ENCODE measurements around the gene HUNK. TPM values are rescaled to one million over a fixed set of nuclear protein-coding genes. Genes with fewer than 3 reads are reported as not detected.

Gene HUNK
- total RNA-seq, 1 experiment from 2014 or later: not detected

GRCh38 chr21:31918250-31918775 is 45.5 kb downstream of the HUNK start:
- H2AFZ ChIP-seq: no peak overlapping the region
- no peaks in the 10 kb centered on the region for H3K9me3 ChIP-seq (ENCODE audit: insufficient read depth, low read depth)
- H3K4me2 ChIP-seq: no peak overlapping the region
- H3K79me2 ChIP-seq (ENCODE audit: low read depth): no peaks in the 10 kb centered on the region
- no TSS peak for BruUV-seq (replicated peaks)
- no peaks in the 10 kb centered on the region for H4K20me1 ChIP-seq (ENCODE audit: insufficient read depth)
- no peaks in the 10 kb centered on the region for H3F3A ChIP-seq (ENCODE audit: insufficient read depth, low read depth)
- POLR2A ChIA-PET (ENCODE audit: unreplicated experiment): no interaction called here
- peaks cover 51% of the 10 kb centered on the region for H3K27me3 ChIP-seq (ENCODE audit: insufficient read depth, low read depth)
- CTCF ChIA-PET: no interaction called here
- H3K4me1 ChIP-seq (replicated peaks; ENCODE audit: insufficient read depth): no peaks in the 10 kb centered on the region
- no peak for DNase-seq
- intact Hi-C loops (cut with micrococcal nuclease; ENCODE audit: unreplicated experiment): no loop called here
- no peak overlapping the region for H3K4me3 ChIP-seq
- no peaks in the 10 kb centered on the region for H3K36me3 ChIP-seq (ENCODE audit: low read depth)
- no peak overlapping the region for H3K27ac ChIP-seq
- TF ChIP-seq EZH2 (IDR thresholded peaks at IDR 0.05; ENCODE audit: low read depth) (no peak), CTCF (conservative IDR thresholded peaks at IDR 0.05) (no peak)
- no peaks in the 10 kb centered on the region for H3K9me2 ChIP-seq (ENCODE audit: insufficient read depth)

- intact Hi-C loops (cut with micrococcal nuclease; ENCODE audit: unreplicated experiment): no loop called here
- Histone ChIP-seq H3K9me3 (ENCODE audit: insufficient read depth, low read depth) (no peaks in the 10 kb centered on the region), H2AFZ (no peak overlapping the region), H3K4me1 (replicated peaks; ENCODE audit: insufficient read depth) (no peaks in the 10 kb centered on the region), H3K27ac (no peak overlapping the region), H3K79me2 (ENCODE audit: low read depth) (no peaks in the 10 kb centered on the region), H3K9me2 (ENCODE audit: insufficient read depth) (no peaks in the 10 kb centered on the region), H3F3A (ENCODE audit: insufficient read depth, low read depth) (no peaks in the 10 kb centered on the region), H4K20me1 (ENCODE audit: insufficient read depth) (no peaks in the 10 kb centered on the region), H3K4me3 (no peak overlapping the region), H3K27me3 (ENCODE audit: insufficient read depth, low read depth) (peaks cover 62% of the 10 kb centered on the region; the same call in 1 of the 2 replicates), H3K36me3 (ENCODE audit: low read depth) (no peaks in the 10 kb centered on the region), H3K4me2 (no peak overlapping the region)
- ChIA-PET POLR2A (ENCODE audit: unreplicated experiment) (no interaction called here), CTCF (no interaction called here)
- TF ChIP-seq EZH2 (IDR thresholded peaks at IDR 0.05; ENCODE audit: low read depth) (no peak), CTCF (conservative IDR thresholded peaks at IDR 0.05) (no peak)
- BruUV-seq (replicated peaks): no TSS peak
- no peak for DNase-seq
Observed at GRCh38 chr21:31920275-31920674, 47.5 kb downstream of the HUNK start.

GRCh38 chr21:31921079-31921478 is 48.3 kb downstream of the HUNK start:
- no peak overlapping the region for H3K4me2 ChIP-seq
- ChIA-PET POLR2A (ENCODE audit: unreplicated experiment) (no interaction called here), CTCF (no interaction called here)
- no peak overlapping the region for H2AFZ ChIP-seq
- H3K9me2 ChIP-seq (ENCODE audit: insufficient read depth): no peaks in the 10 kb centered on the region
- no peak overlapping the region for H3K4me3 ChIP-seq
- BruUV-seq (replicated peaks): no TSS peak
- H4K20me1 ChIP-seq (ENCODE audit: insufficient read depth): no peaks in the 10 kb centered on the region
- intact Hi-C loops (cut with micrococcal nuclease; ENCODE audit: unreplicated experiment): no loop called here
- no peak for TF ChIP-seq EZH2 (IDR thresholded peaks at IDR 0.05; ENCODE audit: low read depth)
- no peak for TF ChIP-seq CTCF (conservative IDR thresholded peaks at IDR 0.05)
- no peaks in the 10 kb centered on the region for H3K79me2 ChIP-seq (ENCODE audit: low read depth)
- H3K9me3 ChIP-seq (ENCODE audit: insufficient read depth, low read depth): no peaks in the 10 kb centered on the region
- no peaks in the 10 kb centered on the region for H3K36me3 ChIP-seq (ENCODE audit: low read depth)
- no peak for DNase-seq
- H3K27ac ChIP-seq: no peak overlapping the region
- H3F3A ChIP-seq (ENCODE audit: insufficient read depth, low read depth): no peaks in the 10 kb centered on the region
- no peaks in the 10 kb centered on the region for H3K4me1 ChIP-seq (replicated peaks; ENCODE audit: insufficient read depth)
- peaks cover 59% of the 10 kb centered on the region; the same call in 1 of the 2 replicates for H3K27me3 ChIP-seq (ENCODE audit: insufficient read depth, low read depth)

All from PC-9 (cell line).